Mesenchymal stem cell (in vitro differentiated cells and primary cell): ENCODE data around the gene CD200R1. TPM values are rescaled to one million over a fixed set of nuclear protein-coding genes. Genes with fewer than 3 reads are reported as not detected.

ENCODE experiments used
- DNase-seq: peaks from one replicate; pipeline ENCODE4 v3.0.0-alpha.2; 2013
- H2AFZ ChIP-seq: one replicate; pipeline ENCODE4 v1.6.1; 2013; ENCODE audit warnings: low read depth, mild to moderate bottlenecking, control low read depth, inconsistent platforms, low read length, moderate library complexity
- H2AK5ac ChIP-seq: 2 replicates; pipeline ENCODE4 v1.6.1; 2013; ENCODE audit warnings: low read length, moderate library complexity, mild to moderate bottlenecking, inconsistent platforms; ENCODE audit not compliant: severe bottlenecking
- H2BK120ac ChIP-seq: one replicate; pipeline ENCODE4 v1.6.1; 2013; ENCODE audit warnings: low read depth, mild to moderate bottlenecking, inconsistent platforms, low read length, moderate library complexity
- H2BK12ac ChIP-seq, 2 experiments: one replicate each; pipeline ENCODE4 v1.6.1; 2013; ENCODE audit warnings: inconsistent platforms in 2 of 2, low read length in 2 of 2, mild to moderate bottlenecking in 2 of 2, moderate library complexity in 2 of 2, control low read depth in 1 of 2
- H2BK15ac ChIP-seq: one replicate; pipeline ENCODE4 v1.6.1; 2013; ENCODE audit warnings: mild to moderate bottlenecking, low read depth, inconsistent platforms; ENCODE audit not compliant: poor library complexity, severe bottlenecking
- H2BK5ac ChIP-seq: 2 replicates; pipeline ENCODE4 v1.6.1; 2013; ENCODE audit warnings: low read depth, mild to moderate bottlenecking, low read length, control low read depth, inconsistent platforms; ENCODE audit not compliant: poor library complexity, severe bottlenecking
- H3K14ac ChIP-seq, 2 experiments: one replicate each; pipeline ENCODE4 v1.6.1; 2013; ENCODE audit warnings: inconsistent platforms in 2 of 2, low read length in 2 of 2, control low read depth in 1 of 2, mild to moderate bottlenecking in 1 of 2, moderate library complexity in 1 of 2
- H3K18ac ChIP-seq, 2 experiments: one replicate each; pipeline ENCODE4 v1.6.1; 2013; ENCODE audit warnings: inconsistent platforms in 2 of 2, low read length in 2 of 2, control low read depth in 1 of 2, low read depth in 1 of 2, mild to moderate bottlenecking in 1 of 2
- H3K23ac ChIP-seq, 2 experiments: one replicate each; pipeline ENCODE4 v1.6.1; 2013; ENCODE audit warnings: inconsistent platforms in 2 of 2, low read length in 2 of 2, mild to moderate bottlenecking in 2 of 2, moderate library complexity in 2 of 2, control low read depth in 1 of 2
- H3K27ac ChIP-seq: 2 replicates; pipeline ENCODE4 v1.5.1; 2013; ENCODE audit warnings: mild to moderate bottlenecking, moderate library complexity, low read length, control low read depth, inconsistent platforms; ENCODE audit not compliant: poor library complexity, severe bottlenecking
- H3K27me3 ChIP-seq, 2 experiments: 2 replicates each; pipeline versions ENCODE4 v1.6.1 to v1.7.0; 2013; ENCODE audit warnings: low read length in 2 of 2, mild to moderate bottlenecking in 2 of 2, moderate library complexity in 2 of 2, control low read depth in 1 of 2, inconsistent platforms in 1 of 2; ENCODE audit not compliant: control insufficient read depth in 1 of 2, insufficient read depth in 1 of 2
- H3K36me3 ChIP-seq, 2 experiments: 2 replicates each; pipeline versions ENCODE4 v1.6.1 to v1.7.0; 2013; ENCODE audit warnings: low read length in 2 of 2, control low read depth in 1 of 2, inconsistent platforms in 1 of 2, low read depth in 1 of 2, mild to moderate bottlenecking in 1 of 2; ENCODE audit not compliant: insufficient read depth in 2 of 2, control insufficient read depth in 1 of 2
- H3K4ac ChIP-seq, 2 experiments: one replicate each; pipeline ENCODE4 v1.6.1; 2013; ENCODE audit warnings: inconsistent platforms in 2 of 2, low read length in 2 of 2, mild to moderate bottlenecking in 2 of 2, moderate library complexity in 2 of 2, control low read depth in 1 of 2, low read depth in 1 of 2
- H3K4me1 ChIP-seq: 2 replicates; pipeline ENCODE4 v1.6.1; 2013; ENCODE audit warnings: low read depth, low read length, control low read depth; ENCODE audit not compliant: control insufficient read depth, insufficient read depth
- H3K4me2 ChIP-seq: 2 replicates; pipeline ENCODE4 v1.6.1; 2013; ENCODE audit warnings: low read length, mild to moderate bottlenecking, inconsistent platforms; ENCODE audit not compliant: poor library complexity, severe bottlenecking
- H3K4me3 ChIP-seq, 2 experiments: 2 replicates each; pipeline versions ENCODE4 v1.5.1 to v1.7.0; 2013; ENCODE audit warnings: low read length in 2 of 2, mild to moderate bottlenecking in 2 of 2, control low read depth in 1 of 2, low read depth in 1 of 2; ENCODE audit not compliant: insufficient read depth in 1 of 2
- H3K79me1 ChIP-seq: replicated peaks from 2 replicates; pipeline ENCODE4 v1.6.1; 2013; ENCODE audit warnings: mild to moderate bottlenecking, control low read depth, low read length, inconsistent platforms; ENCODE audit not compliant: poor library complexity, severe bottlenecking
- H3K9ac ChIP-seq: 2 replicates; pipeline ENCODE4 v1.7.0; 2013; ENCODE audit warnings: mild to moderate bottlenecking, low read length, moderate library complexity
- H3K9me3 ChIP-seq: 2 replicates; pipeline ENCODE4 v1.7.0; 2013; ENCODE audit warnings: mild to moderate bottlenecking, low read length; ENCODE audit not compliant: control insufficient read depth
- H4K8ac ChIP-seq: one replicate; pipeline ENCODE4 v1.6.1; 2013; ENCODE audit warnings: inconsistent platforms, mild to moderate bottlenecking, low read length, moderate library complexity
- H4K91ac ChIP-seq: one replicate; pipeline ENCODE4 v1.6.1; 2013; ENCODE audit warnings: mild to moderate bottlenecking, low read length, inconsistent platforms
- WGBS: methylation state at CpG from one replicate; pipeline ENCODE4 v1.1.7; 2013; ENCODE audit warnings: mixed read lengths; 5-methylcytosine and 5-hydroxymethylcytosine counted together
- polyA plus RNA-seq, 2 experiments: library from polyadenylated mRNA; stranded (reverse); fragments of 200-250 nt; gene quantifications; one replicate each; pipeline ENCODE4 v1.2.3, GENCODE V29; 2013

The CD200R1 gene
- polyA plus RNA-seq (2013, experiment 1 of 2) = 0.04 TPM
- polyA plus RNA-seq (2013, experiment 2 of 2) = not detected

GRCh38 chr3:112974894-112975293, at the start of gene CD200R1:
Gene CD200R1, minus strand, starts transcription at chr3:112975103. Its CDS starts 246 bp downstream, at chr3:112974857.
- Histone ChIP-seq H3K4me1 (no peaks in the 10 kb centered on the region), H3K4ac (no peak within 1 kb of the TSS), H3K23ac (no peak within 1 kb of the TSS), H2AFZ (no peak within 1 kb of the TSS), H2BK15ac (no peak within 1 kb of the TSS), H2BK5ac (no peak within 1 kb of the TSS), H4K91ac (no peak within 1 kb of the TSS), H3K4me2 (no peak within 1 kb of the TSS), H2AK5ac (no peak within 1 kb of the TSS), H3K9me3 (no peaks in the 10 kb centered on the region), H3K9ac (no peak within 1 kb of the TSS), H2BK12ac (no peak within 1 kb of the TSS), H3K18ac (no peak within 1 kb of the TSS), H4K8ac (no peak within 1 kb of the TSS), H3K27me3 (peaks cover 0 to 4% of the 10 kb centered on the region in 2 experiments), H3K27ac (no peak within 1 kb of the TSS), H2BK120ac (no peak within 1 kb of the TSS), H3K14ac (no peak within 1 kb of the TSS), H3K79me1 (no peaks in the 10 kb centered on the region), H3K4me3 (no peak within 1 kb of the TSS), H3K36me3 (no peaks in the 10 kb centered on the region)
- 87% methylated on average over 5 of the region's 5 CpGs for WGBS
- no peak for DNase-seq

- no peak overlapping the region for H2BK12ac ChIP-seq
- no peak overlapping the region for H2AK5ac ChIP-seq
- H3K18ac ChIP-seq = no peak overlapping the region
- no peak overlapping the region for H4K8ac ChIP-seq
- no peak overlapping the region for H2BK15ac ChIP-seq
- peaks cover 2% of the 10 kb centered on the region for H3K79me1 ChIP-seq
- no peak overlapping the region for H2BK5ac ChIP-seq
- H3K36me3 ChIP-seq = peaks cover 0 to 10% of the 10 kb centered on the region in 2 experiments
- H3K23ac ChIP-seq = no peak overlapping the region
- no peak overlapping the region for H2AFZ ChIP-seq
- no peak overlapping the region for H3K4ac ChIP-seq
- H3K4me3 ChIP-seq = no peak overlapping the region
- H3K27ac ChIP-seq = no peak overlapping the region
- no peaks in the 10 kb centered on the region for H3K9me3 ChIP-seq
- no peak overlapping the region for H3K14ac ChIP-seq
- no peak overlapping the region for H2BK120ac ChIP-seq
- H3K4me2 ChIP-seq = no peak overlapping the region
- H3K9ac ChIP-seq = no peak overlapping the region
- no peaks in the 10 kb centered on the region for H3K27me3 ChIP-seq
- H4K91ac ChIP-seq = no peak overlapping the region
- no peak for DNase-seq
- WGBS = 100% methylated on average over 2 of the region's 2 CpGs
- no peaks in the 10 kb centered on the region for H3K4me1 ChIP-seq
Observed at GRCh38 chr3:113021471-113021870, 46.6 kb upstream of the CD200R1 start.

- Histone ChIP-seq H3K36me3 (peaks cover 0 to 30% of the 10 kb centered on the region in 2 experiments), H3K79me1 (peaks cover 10% of the 10 kb centered on the region), H2BK12ac (peak overlapping the region in 1 of 2 experiments; percentile 21), H3K14ac (peak overlapping the region in 1 of 2 experiments; percentile 85), H4K8ac (peak overlapping the region; percentile 71), H3K9me3 (no peaks in the 10 kb centered on the region), H3K4me1 (no peaks in the 10 kb centered on the region), H3K27ac (peak overlapping the region; percentile 87), H3K4ac (peak overlapping the region; percentile 56 to 69), H3K4me3 (peak overlapping the region; percentile 70 to 100), H3K27me3 (no peaks in the 10 kb centered on the region), H2AK5ac (no peak overlapping the region), H2BK15ac (peak overlapping the region; percentile 82), H3K9ac (peak overlapping the region; percentile 100), H3K23ac (peak overlapping the region in 1 of 2 experiments; percentile 94), H2BK5ac (peak overlapping the region; percentile 57), H3K18ac (peak overlapping the region; percentile 69 to 85), H3K4me2 (peak overlapping the region; percentile 29), H4K91ac (peak overlapping the region; percentile 83), H2AFZ (peak overlapping the region; percentile 30), H2BK120ac (no peak overlapping the region)
- peak; percentile 93 for DNase-seq
- WGBS = 8% methylated on average over 56 of the region's 63 CpGs
Observed at GRCh38 chr3:113019182-113020137, 44.6 kb upstream of the CD200R1 start.

GRCh38 chr3:113018536-113019181, 43.8 kb upstream of the CD200R1 start:
- peak overlapping the region in 1 of 2 experiments; percentile 85 for H3K14ac ChIP-seq
- 4% methylated on average over 13 of the region's 13 CpGs for WGBS
- peak overlapping the region; percentile 28 for H4K91ac ChIP-seq

More at GRCh38 chr3:113018536-113019181, 43.8 kb upstream of the CD200R1 start:
- H2BK5ac ChIP-seq = peak overlapping the region; percentile 3
- H3K27ac ChIP-seq = peak overlapping the region; percentile 87
- peak overlapping the region; percentile 20 for H2AK5ac ChIP-seq
- H3K23ac ChIP-seq = peak overlapping the region in 1 of 2 experiments; percentile 9
- no peaks in the 10 kb centered on the region for H3K4me1 ChIP-seq
- no peak overlapping the region for H2BK12ac ChIP-seq
- H3K4me2 ChIP-seq = peak overlapping the region; percentile 29
- H2BK120ac ChIP-seq = no peak overlapping the region
- H3K18ac ChIP-seq = peak overlapping the region; percentile 69 to 85
- peaks cover 11% of the 10 kb centered on the region for H3K79me1 ChIP-seq
- peak overlapping the region; percentile 71 for H4K8ac ChIP-seq
- peak; percentile 32 for DNase-seq
- H3K4ac ChIP-seq = peak overlapping the region; percentile 56 to 69
- peak overlapping the region; percentile 100 for H3K9ac ChIP-seq
- peak overlapping the region; percentile 70 to 100 for H3K4me3 ChIP-seq
- H2BK15ac ChIP-seq = no peak overlapping the region
- no peaks in the 10 kb centered on the region for H3K27me3 ChIP-seq
- no peaks in the 10 kb centered on the region for H3K9me3 ChIP-seq
- H3K36me3 ChIP-seq = peaks cover 0 to 35% of the 10 kb centered on the region in 2 experiments
- H2AFZ ChIP-seq = peak overlapping the region; percentile 30
